Mesendoderm (in vitro differentiated cells): ENCODE data around the gene AGBL3.

Experiments
- DNase-seq: peaks from one replicate; pipeline ENCODE4 v3.0.0; 2013
- H2AK5ac ChIP-seq: 2 replicates; pipeline ENCODE4 v1.6.1; 2013; ENCODE audit warnings: low read length, inconsistent platforms
- H2BK120ac ChIP-seq: 2 replicates; pipeline ENCODE4 v1.6.1; 2013; ENCODE audit warnings: low read depth, mild to moderate bottlenecking, low read length, moderate library complexity, mixed read lengths
- H2BK15ac ChIP-seq: replicated peaks from 2 replicates; pipeline ENCODE4 v1.6.1; 2013; ENCODE audit warnings: low read depth, mild to moderate bottlenecking, moderate library complexity
- H2BK5ac ChIP-seq: 2 replicates; pipeline ENCODE4 v1.6.1; 2013; ENCODE audit warnings: low read length, inconsistent platforms
- H3K18ac ChIP-seq: 2 replicates; pipeline ENCODE4 v1.6.1; 2013; ENCODE audit warnings: mild to moderate bottlenecking, low read length, mixed read lengths
- H3K23ac ChIP-seq: one replicate; pipeline ENCODE4 v1.6.1; 2013; ENCODE audit warnings: low read length
- H3K27ac ChIP-seq: 2 replicates; pipeline ENCODE4 v1.5.1; 2013; ENCODE audit warnings: low read depth, mild to moderate bottlenecking, inconsistent platforms, low read length, moderate library complexity
- H3K27me3 ChIP-seq: 2 replicates; pipeline ENCODE4 v1.6.1; 2013; ENCODE audit warnings: low read length, control low read depth, mild to moderate bottlenecking, inconsistent platforms; ENCODE audit not compliant: insufficient read depth, poor library complexity
- H3K36me3 ChIP-seq: 2 replicates; pipeline ENCODE4 v1.6.1; 2013; ENCODE audit warnings: low read length, inconsistent platforms; ENCODE audit not compliant: control insufficient read depth, insufficient read depth
- H3K4ac ChIP-seq: one replicate; pipeline ENCODE4 v1.6.1; 2013; ENCODE audit warnings: low read depth, mild to moderate bottlenecking, low read length, moderate library complexity
- H3K4me1 ChIP-seq: 2 replicates; pipeline ENCODE4 v1.6.1; 2013; ENCODE audit warnings: low read depth, low read length, inconsistent platforms; ENCODE audit not compliant: control insufficient read depth
- H3K4me2 ChIP-seq: 2 replicates; pipeline ENCODE4 v1.6.1; 2013; ENCODE audit warnings: low read length
- H3K4me3 ChIP-seq: 2 replicates; pipeline ENCODE4 v1.5.1; 2013; ENCODE audit warnings: mild to moderate bottlenecking, low read length
- H3K56ac ChIP-seq: one replicate; pipeline ENCODE4 v1.6.1; 2013; ENCODE audit warnings: low read length
- H3K79me1 ChIP-seq: 2 replicates; pipeline ENCODE4 v1.6.1; 2013; ENCODE audit warnings: low read length, inconsistent platforms
- H3K79me2 ChIP-seq: 2 replicates; pipeline ENCODE4 v1.6.1; 2013; ENCODE audit warnings: mild to moderate bottlenecking, low read length; ENCODE audit not compliant: control insufficient read depth, insufficient read depth
- H3K9ac ChIP-seq: 2 replicates; pipeline ENCODE4 v1.6.1; 2013; ENCODE audit warnings: low read length, inconsistent platforms
- H4K5ac ChIP-seq: one replicate; pipeline ENCODE4 v1.6.1; 2013; ENCODE audit warnings: low read length
- H4K8ac ChIP-seq: one replicate; pipeline ENCODE4 v1.6.1; 2013; ENCODE audit warnings: low read depth, mild to moderate bottlenecking, control low read depth, low read length, moderate library complexity
- WGBS: extraction: QIAGEN DNeasy Blood & Tissue Kit; methylation state at CpG from one replicate; pipeline ENCODE4 v1.1.7; 2013; ENCODE audit warnings: low lambda C conversion rate, missing lambda C conversion rate; ENCODE audit not compliant: insufficient coverage; ENCODE audit errors: extremely low coverage; 5-methylcytosine and 5-hydroxymethylcytosine counted together

The AGBL3 gene

DNA sequence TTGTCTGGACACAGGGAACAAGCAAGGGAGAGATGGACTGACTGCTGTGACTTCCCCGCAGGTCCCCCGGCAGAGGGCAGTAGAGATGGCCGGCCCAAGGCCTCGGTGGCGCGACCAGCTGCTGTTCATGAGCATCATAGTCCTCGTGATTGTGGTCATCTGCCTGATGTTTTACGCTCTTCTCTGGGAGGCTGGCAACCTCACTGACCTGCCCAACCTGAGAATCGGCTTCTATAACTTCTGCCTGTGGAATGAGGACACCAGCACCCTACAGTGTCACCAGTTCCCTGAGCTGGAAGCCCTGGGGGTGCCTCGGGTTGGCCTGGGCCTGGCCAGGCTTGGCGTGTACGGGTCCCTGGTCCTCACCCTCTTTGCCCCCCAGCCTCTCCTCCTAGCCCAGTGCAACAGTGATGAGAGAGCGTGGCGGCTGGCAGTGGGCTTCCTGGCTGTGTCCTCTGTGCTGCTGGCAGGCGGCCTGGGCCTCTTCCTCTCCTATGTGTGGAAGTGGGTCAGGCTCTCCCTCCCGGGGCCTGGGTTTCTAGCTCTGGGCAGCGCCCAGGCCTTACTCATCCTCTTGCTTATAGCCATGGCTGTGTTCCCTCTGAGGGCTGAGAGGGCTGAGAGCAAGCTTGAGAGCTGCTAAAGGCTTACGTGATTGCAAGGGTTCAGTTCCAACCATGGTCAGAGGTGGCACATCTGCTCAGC is 178.2 kb downstream of the AGBL3 start:
- no peaks in the 10 kb centered on the region for H3K27me3 ChIP-seq
- no peak overlapping the region for H2BK5ac ChIP-seq
- peaks cover 7% of the 10 kb centered on the region for H3K4me1 ChIP-seq
- no peak overlapping the region for H2BK15ac ChIP-seq
- peaks cover 17% of the 10 kb centered on the region for H3K36me3 ChIP-seq
- peak overlapping the region; percentile 38 for H3K23ac ChIP-seq
- H2AK5ac ChIP-seq, result no peak overlapping the region
- no peak overlapping the region for H3K9ac ChIP-seq
- peaks cover 17% of the 10 kb centered on the region for H3K79me1 ChIP-seq
- no peak overlapping the region for H4K5ac ChIP-seq
- no CpG with 5 or more reads among the region's 18 CpGs for WGBS
- no peak overlapping the region for H3K18ac ChIP-seq
- no peak overlapping the region for H3K4me2 ChIP-seq
- H3K4ac ChIP-seq, result no peak overlapping the region
- no peak overlapping the region for H3K4me3 ChIP-seq
- no peak overlapping the region for H3K56ac ChIP-seq
- H3K27ac ChIP-seq, result no peak overlapping the region
- no peak for DNase-seq
- peaks cover 7% of the 10 kb centered on the region for H3K79me2 ChIP-seq
- H2BK120ac ChIP-seq, result no peak overlapping the region
- H4K8ac ChIP-seq, result no peak overlapping the region

DNA sequence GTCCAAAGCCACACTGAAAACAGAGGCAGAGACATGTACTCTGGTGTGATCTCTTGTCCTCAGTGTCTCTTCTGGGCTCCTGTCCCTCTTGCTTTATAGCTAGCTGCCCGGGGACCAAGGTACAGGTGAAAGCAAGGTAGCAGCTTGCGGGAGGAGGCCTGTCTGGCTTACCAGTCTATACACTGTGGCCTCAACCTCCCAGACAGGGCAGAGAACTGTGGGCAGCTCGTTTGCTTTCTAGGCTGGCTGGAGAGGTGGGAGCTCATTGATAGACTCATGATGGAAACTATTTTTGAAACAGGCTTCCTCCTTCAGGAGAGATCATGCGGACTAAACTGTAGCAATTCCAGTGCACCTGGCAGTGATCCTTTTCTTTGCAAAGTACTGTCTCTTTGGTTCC is 179.6 kb downstream of the AGBL3 start:
- no peak for DNase-seq
- Histone ChIP-seq H3K36me3 (peaks cover 17% of the 10 kb centered on the region), H3K23ac (no peak overlapping the region), H3K9ac (no peak overlapping the region), H2BK120ac (no peak overlapping the region), H3K4me2 (no peak overlapping the region), H3K56ac (no peak overlapping the region), H2BK5ac (no peak overlapping the region), H3K4ac (no peak overlapping the region), H2AK5ac (no peak overlapping the region), H3K79me1 (peaks cover 17% of the 10 kb centered on the region), H4K5ac (no peak overlapping the region), H2BK15ac (no peak overlapping the region), H3K4me3 (no peak overlapping the region), H4K8ac (no peak overlapping the region), H3K27ac (no peak overlapping the region), H3K4me1 (peaks cover 3% of the 10 kb centered on the region), H3K18ac (no peak overlapping the region), H3K79me2 (peaks cover 10% of the 10 kb centered on the region), H3K27me3 (no peaks in the 10 kb centered on the region)
- no CpG with 5 or more reads among the region's 4 CpGs for WGBS

DNA sequence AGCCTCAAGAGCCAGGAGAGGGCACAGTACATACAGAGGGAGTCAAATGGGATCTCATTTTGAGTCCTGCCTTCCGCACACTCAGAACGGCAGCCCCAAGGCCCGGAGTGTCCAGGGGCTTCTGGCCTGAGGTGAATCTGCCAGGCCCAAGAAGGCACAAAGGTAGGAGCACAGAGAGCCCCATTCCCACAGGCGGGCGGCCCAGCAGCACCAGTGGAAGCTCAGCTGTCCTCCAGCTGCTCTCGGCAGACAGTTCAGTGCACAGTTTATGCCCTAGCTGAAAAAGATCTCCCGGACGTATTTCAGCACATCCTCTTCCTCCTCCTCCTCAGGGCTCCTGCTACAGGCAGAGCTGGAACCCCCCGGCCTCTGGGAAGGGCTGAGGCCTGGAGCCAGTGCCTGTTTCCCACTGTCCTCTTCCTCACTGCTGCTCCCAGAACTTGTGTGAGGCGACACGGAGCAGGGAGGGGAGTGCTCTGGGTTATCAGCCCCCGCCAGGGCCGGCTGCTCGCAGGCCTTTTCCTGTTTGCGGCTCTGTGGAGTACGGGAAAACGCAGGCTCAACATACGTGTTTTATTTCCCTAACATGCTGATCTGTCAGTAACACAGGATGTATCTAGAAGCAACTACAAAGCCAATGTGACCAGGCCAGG is 180.2 kb downstream of the AGBL3 start:
- Histone ChIP-seq H4K5ac (no peak overlapping the region), H3K79me2 (peaks cover 10% of the 10 kb centered on the region), H3K36me3 (peaks cover 17% of the 10 kb centered on the region), H3K79me1 (peaks cover 17% of the 10 kb centered on the region), H3K23ac (no peak overlapping the region), H2AK5ac (no peak overlapping the region), H3K18ac (no peak overlapping the region), H3K4me3 (no peak overlapping the region), H3K9ac (no peak overlapping the region), H2BK5ac (no peak overlapping the region), H3K4ac (no peak overlapping the region), H3K4me1 (peaks cover 2% of the 10 kb centered on the region), H3K56ac (no peak overlapping the region), H2BK120ac (no peak overlapping the region), H3K27me3 (no peaks in the 10 kb centered on the region), H3K27ac (no peak overlapping the region), H4K8ac (no peak overlapping the region), H2BK15ac (no peak overlapping the region), H3K4me2 (no peak overlapping the region)
- WGBS, result no CpG with 5 or more reads among the region's 18 CpGs
- no peak for DNase-seq

DNA sequence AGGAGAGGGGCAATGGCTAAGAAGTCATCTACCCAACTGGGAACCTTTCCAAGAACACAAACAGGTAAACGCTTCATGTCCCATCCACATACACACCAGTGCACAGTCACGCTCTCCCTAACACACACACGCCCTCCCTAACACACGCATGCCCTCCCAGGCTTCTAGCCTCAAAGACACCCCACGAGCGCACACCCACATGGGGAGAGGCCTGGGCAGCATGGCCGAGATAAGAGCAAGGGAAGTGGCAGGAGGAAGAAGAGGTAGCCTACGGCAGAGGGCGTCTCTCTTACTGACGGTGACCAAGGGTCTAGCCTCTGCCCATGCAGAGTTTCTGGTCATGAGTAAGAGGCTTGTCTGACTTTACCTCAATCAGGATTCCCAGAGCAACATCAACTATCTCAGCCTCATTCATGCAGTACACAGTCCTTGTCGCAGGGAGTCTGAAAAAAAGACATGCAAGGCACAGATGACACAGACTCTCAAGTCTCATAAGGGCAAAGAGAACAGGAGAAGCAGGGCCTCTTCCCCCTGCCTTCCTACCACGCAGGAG is 181.1 kb downstream of the AGBL3 start:
- Histone ChIP-seq H3K79me2 (peaks cover 10% of the 10 kb centered on the region), H3K4me3 (no peak overlapping the region), H3K4me2 (no peak overlapping the region), H3K79me1 (peaks cover 17% of the 10 kb centered on the region), H3K56ac (no peak overlapping the region), H4K5ac (no peak overlapping the region), H3K36me3 (peaks cover 17% of the 10 kb centered on the region), H3K4ac (no peak overlapping the region), H3K27ac (no peak overlapping the region), H2AK5ac (no peak overlapping the region), H3K23ac (no peak overlapping the region), H3K18ac (no peak overlapping the region), H3K27me3 (no peaks in the 10 kb centered on the region), H2BK15ac (no peak overlapping the region), H3K9ac (no peak overlapping the region), H2BK120ac (no peak overlapping the region), H2BK5ac (no peak overlapping the region), H4K8ac (no peak overlapping the region), H3K4me1 (peaks cover 2% of the 10 kb centered on the region)
- 100% methylated on average over 3 of the region's 12 CpGs for WGBS
- no peak for DNase-seq

DNA sequence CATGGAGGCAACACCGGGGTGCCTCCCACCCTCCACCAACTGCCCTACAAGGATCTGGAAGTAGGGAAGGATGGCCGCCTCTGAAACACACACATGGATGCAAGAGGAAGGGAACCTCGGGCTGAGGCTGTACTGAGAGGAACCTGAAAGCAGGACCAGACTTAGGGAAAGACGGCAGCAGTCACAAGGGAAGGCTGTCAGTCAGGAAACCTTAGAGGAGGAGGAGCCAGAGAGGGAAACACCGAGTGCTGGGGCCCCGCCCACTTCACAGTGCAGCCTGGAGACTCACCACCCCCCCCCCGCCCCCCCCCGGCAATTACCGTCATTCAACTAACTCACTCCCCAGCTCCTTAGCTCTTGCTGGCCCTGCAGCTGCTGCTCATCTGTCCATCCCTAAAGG is 181.7 kb downstream of the AGBL3 start:
- Histone ChIP-seq H3K36me3 (peaks cover 17% of the 10 kb centered on the region), H3K4me1 (peaks cover 2% of the 10 kb centered on the region), H3K18ac (no peak overlapping the region), H2BK5ac (no peak overlapping the region), H2BK15ac (no peak overlapping the region), H2BK120ac (no peak overlapping the region), H3K27me3 (no peaks in the 10 kb centered on the region), H3K79me2 (peaks cover 10% of the 10 kb centered on the region), H3K4ac (no peak overlapping the region), H4K5ac (no peak overlapping the region), H3K4me2 (no peak overlapping the region), H3K27ac (no peak overlapping the region), H3K23ac (no peak overlapping the region), H3K56ac (no peak overlapping the region), H3K9ac (no peak overlapping the region), H3K4me3 (no peak overlapping the region), H4K8ac (no peak overlapping the region), H2AK5ac (no peak overlapping the region), H3K79me1 (peaks cover 17% of the 10 kb centered on the region)
- no CpG with 5 or more reads among the region's 9 CpGs for WGBS
- no peak for DNase-seq
